ENCODE measurements around the gene KCNQ1. TPM values are rescaled to one million over a fixed set of nuclear protein-coding genes. Genes with fewer than 3 reads are reported as not detected.

KCNQ1 gene
- total and polyA plus RNA-seq, 2 of the 13 experiments (the other 11 are each of a cell fraction or from before 2014, with no cell fraction given): 0.02 to 0.08 TPM

DNA sequence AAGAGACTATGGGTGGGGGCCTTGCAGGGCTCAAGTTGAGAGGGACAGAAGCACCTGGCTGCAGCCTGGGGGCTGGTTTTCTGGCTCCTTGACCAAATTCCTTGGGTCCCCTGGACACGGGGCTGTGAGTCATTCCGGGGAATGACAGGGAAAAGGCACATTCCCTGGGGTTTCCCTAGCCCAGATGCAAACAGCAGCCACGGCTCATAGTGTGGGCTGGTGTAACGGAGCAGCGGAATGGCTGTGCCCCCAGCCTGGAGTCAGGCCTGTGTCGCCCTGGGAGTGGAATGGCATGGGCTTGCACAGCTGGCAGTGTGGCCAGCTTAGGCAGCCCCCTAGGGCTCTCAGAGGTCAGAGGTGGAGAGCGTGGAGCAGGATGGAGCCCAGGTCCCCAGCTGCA, 332.6 kb downstream of the KCNQ1 start (continued):
- TF ChIP-seq, protein P1, sequence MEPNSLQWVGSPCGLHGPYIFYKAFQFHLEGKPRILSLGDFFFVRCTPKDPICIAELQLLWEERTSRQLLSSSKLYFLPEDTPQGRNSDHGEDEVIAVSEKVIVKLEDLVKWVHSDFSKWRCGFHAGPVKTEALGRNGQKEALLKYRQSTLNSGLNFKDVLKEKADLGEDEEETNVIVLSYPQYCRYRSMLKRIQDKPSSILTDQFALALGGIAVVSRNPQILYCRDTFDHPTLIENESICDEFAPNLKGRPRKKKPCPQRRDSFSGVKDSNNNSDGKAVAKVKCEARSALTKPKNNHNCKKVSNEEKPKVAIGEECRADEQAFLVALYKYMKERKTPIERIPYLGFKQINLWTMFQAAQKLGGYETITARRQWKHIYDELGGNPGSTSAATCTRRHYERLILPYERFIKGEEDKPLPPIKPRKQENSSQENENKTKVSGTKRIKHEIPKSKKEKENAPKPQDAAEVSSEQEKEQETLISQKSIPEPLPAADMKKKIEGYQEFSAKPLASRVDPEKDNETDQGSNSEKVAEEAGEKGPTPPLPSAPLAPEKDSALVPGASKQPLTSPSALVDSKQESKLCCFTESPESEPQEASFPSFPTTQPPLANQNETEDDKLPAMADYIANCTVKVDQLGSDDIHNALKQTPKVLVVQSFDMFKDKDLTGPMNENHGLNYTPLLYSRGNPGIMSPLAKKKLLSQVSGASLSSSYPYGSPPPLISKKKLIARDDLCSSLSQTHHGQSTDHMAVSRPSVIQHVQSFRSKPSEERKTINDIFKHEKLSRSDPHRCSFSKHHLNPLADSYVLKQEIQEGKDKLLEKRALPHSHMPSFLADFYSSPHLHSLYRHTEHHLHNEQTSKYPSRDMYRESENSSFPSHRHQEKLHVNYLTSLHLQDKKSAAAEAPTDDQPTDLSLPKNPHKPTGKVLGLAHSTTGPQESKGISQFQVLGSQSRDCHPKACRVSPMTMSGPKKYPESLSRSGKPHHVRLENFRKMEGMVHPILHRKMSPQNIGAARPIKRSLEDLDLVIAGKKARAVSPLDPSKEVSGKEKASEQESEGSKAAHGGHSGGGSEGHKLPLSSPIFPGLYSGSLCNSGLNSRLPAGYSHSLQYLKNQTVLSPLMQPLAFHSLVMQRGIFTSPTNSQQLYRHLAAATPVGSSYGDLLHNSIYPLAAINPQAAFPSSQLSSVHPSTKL (CRISPR knock-in tag; IDR thresholded peaks at IDR 0.05): no peak
- TF ChIP-seq SOX5 (CRISPR knock-in tag; IDR thresholded peaks at IDR 0.05; ENCODE audit: borderline replicate concordance) (no peak), NONO (IDR thresholded peaks at IDR 0.05) (no peak), NONO (CRISPR knock-in tag; conservative IDR thresholded peaks at IDR 0.05) (no peak), NFE2L1 (CRISPR knock-in tag; IDR thresholded peaks at IDR 0.05; ENCODE audit: borderline replicate concordance) (no peak), CTCF (CRISPR knock-in tag; IDR thresholded peaks at IDR 0.05) (no peak), ZSCAN30 (CRISPR knock-in tag; IDR thresholded peaks at IDR 0.05) (no peak), RNF2 (conservative IDR thresholded peaks at IDR 0.05; ENCODE audit: low read depth) (no peak)
- TF ChIP-seq, protein P2, sequence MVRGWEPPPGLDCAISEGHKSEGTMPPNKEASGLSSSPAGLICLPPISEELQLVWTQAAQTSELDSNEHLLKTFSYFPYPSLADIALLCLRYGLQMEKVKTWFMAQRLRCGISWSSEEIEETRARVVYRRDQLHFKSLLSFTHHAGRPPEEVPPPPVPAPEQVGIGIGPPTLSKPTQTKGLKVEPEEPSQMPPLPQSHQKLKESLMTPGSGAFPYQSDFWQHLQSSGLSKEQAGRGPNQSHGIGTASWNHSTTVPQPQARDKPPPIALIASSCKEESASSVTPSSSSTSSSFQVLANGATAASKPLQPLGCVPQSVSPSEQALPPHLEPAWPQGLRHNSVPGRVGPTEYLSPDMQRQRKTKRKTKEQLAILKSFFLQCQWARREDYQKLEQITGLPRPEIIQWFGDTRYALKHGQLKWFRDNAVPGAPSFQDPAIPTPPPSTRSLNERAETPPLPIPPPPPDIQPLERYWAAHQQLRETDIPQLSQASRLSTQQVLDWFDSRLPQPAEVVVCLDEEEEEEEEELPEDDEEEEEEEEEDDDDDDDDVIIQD (CRISPR knock-in tag; IDR thresholded peaks at IDR 0.05; ENCODE audit: low read depth): no peak
- TF ChIP-seq, protein P3, sequence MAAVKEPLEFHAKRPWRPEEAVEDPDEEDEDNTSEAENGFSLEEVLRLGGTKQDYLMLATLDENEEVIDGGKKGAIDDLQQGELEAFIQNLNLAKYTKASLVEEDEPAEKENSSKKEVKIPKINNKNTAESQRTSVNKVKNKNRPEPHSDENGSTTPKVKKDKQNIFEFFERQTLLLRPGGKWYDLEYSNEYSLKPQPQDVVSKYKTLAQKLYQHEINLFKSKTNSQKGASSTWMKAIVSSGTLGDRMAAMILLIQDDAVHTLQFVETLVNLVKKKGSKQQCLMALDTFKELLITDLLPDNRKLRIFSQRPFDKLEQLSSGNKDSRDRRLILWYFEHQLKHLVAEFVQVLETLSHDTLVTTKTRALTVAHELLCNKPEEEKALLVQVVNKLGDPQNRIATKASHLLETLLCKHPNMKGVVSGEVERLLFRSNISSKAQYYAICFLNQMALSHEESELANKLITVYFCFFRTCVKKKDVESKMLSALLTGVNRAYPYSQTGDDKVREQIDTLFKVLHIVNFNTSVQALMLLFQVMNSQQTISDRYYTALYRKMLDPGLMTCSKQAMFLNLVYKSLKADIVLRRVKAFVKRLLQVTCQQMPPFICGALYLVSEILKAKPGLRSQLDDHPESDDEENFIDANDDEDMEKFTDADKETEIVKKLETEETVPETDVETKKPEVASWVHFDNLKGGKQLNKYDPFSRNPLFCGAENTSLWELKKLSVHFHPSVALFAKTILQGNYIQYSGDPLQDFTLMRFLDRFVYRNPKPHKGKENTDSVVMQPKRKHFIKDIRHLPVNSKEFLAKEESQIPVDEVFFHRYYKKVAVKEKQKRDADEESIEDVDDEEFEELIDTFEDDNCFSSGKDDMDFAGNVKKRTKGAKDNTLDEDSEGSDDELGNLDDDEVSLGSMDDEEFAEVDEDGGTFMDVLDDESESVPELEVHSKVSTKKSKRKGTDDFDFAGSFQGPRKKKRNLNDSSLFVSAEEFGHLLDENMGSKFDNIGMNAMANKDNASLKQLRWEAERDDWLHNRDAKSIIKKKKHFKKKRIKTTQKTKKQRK (IDR thresholded peaks at IDR 0.05; ENCODE audit: low read length): no peak
- TF ChIP-seq, protein P4, sequence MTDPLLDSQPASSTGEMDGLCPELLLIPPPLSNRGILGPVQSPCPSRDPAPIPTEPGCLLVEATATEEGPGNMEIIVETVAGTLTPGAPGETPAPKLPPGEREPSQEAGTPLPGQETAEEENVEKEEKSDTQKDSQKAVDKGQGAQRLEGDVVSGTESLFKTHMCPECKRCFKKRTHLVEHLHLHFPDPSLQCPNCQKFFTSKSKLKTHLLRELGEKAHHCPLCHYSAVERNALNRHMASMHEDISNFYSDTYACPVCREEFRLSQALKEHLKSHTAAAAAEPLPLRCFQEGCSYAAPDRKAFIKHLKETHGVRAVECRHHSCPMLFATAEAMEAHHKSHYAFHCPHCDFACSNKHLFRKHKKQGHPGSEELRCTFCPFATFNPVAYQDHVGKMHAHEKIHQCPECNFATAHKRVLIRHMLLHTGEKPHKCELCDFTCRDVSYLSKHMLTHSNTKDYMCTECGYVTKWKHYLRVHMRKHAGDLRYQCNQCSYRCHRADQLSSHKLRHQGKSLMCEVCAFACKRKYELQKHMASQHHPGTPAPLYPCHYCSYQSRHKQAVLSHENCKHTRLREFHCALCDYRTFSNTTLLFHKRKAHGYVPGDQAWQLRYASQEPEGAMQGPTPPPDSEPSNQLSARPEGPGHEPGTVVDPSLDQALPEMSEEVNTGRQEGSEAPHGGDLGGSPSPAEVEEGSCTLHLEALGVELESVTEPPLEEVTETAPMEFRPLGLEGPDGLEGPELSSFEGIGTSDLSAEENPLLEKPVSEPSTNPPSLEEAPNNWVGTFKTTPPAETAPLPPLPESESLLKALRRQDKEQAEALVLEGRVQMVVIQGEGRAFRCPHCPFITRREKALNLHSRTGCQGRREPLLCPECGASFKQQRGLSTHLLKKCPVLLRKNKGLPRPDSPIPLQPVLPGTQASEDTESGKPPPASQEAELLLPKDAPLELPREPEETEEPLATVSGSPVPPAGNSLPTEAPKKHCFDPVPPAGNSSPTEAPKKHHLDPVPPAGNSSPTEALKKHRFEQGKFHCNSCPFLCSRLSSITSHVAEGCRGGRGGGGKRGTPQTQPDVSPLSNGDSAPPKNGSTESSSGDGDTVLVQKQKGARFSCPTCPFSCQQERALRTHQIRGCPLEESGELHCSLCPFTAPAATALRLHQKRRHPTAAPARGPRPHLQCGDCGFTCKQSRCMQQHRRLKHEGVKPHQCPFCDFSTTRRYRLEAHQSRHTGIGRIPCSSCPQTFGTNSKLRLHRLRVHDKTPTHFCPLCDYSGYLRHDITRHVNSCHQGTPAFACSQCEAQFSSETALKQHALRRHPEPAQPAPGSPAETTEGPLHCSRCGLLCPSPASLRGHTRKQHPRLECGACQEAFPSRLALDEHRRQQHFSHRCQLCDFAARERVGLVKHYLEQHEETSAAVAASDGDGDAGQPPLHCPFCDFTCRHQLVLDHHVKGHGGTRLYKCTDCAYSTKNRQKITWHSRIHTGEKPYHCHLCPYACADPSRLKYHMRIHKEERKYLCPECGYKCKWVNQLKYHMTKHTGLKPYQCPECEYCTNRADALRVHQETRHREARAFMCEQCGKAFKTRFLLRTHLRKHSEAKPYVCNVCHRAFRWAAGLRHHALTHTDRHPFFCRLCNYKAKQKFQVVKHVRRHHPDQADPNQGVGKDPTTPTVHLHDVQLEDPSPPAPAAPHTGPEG (CRISPR knock-in tag; IDR thresholded peaks at IDR 0.05): no peak

All from HepG2 (cell line).